ENCODE measurements around the gene DAG1.
"Not testable (repeated sequence)": the region's sequence is repeated elsewhere in the genome, so short reads cannot be mapped to it uniquely, and the experiment has no call there.

The DAG1 gene

DNA sequence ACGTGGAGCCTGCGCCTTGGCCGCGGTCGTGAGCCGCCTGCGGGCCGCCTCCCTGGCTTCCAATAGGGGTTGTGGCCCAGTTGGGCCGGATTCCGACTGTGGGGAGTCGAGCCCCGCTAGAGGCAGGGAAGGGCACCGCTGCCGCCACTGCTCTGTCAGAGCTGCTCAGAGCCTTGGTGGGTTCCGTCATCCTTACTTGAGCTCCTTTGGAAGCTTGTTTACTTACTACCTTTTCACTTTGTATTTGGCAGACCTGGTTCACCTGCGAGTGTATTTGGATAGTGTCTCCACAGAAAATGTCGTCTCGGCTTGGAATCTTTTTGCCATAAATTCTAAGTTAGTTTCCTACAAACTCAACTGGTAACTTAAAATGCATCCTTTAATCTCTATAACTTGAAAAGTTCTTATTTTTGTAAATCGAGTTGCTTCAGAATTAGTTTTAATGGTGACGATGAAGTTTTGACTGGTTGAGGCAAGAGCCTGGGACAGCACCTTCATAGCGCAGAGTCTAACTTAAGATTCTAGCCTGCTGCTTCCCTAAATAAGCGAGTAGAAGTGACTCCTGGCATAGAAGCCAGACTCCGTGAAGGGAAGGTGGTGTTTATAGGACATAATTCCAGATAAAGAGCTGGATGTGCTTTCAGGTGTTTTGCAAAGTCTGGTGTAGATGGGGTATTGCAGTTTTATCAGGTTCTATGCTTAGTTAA lies 800 bp downstream of the DAG1 start:
- peak; percentile 38 to 42 for DNase-seq

- DNase-seq, result no peak
Observed at GRCh38 chr3:49471856-49472495, 1.9 kb downstream of the DAG1 start.

- DNase-seq, result peak; percentile 78 to 84
Observed at GRCh38 chr3:49476563-49476962, 6.5 kb downstream of the DAG1 start.

DNA sequence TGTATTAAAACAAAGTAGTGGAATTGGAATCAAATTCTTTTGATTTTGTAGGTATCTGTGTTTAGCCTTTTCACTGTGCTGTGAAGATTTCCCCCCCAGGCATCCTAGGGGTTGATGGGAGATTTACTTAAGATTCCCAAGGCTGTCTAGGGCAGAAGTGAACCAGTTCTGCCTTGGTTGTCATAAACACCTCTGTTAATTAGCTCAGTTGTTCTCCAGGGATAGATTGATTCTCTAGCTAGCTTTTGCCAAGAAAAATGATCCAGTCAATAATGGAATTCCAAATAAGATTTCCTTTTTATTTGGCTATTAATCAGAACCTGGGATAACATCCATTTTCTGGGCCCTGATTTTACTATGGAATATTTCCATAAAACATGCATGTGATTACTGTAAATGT lies 12.7 kb downstream of the DAG1 start:
- DNase-seq, result no peak

- DNase-seq, result no peak
Observed at GRCh38 chr3:49484471-49484870, 14.4 kb downstream of the DAG1 start.

GRCh38 chr3:49489247-49489646 lies 19.2 kb downstream of the DAG1 start:
- DNase-seq, result no peak

- DNase-seq, result no peak
Observed at GRCh38 chr3:49492969-49493368, 22.9 kb downstream of the DAG1 start.

DNA sequence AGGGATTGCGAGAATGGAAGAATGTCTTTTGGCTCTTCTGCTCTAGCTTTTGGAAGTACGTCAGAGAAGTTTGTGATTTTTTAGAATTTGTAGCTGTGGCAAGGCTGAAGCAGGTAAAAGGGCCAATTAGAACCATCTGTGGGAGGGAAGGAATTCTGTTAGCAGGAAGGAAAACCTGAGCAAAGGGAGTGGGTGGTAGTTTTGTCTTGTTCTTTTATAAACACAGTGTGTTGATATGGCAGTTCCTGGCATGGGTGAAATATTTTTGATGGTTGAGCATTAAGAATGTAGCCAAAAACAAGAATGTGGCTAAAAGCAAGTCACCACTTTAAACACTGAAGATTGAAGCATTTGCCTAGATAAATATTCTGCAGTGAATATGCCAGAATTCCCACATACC lies 23.8 kb downstream of the DAG1 start:
- DNase-seq, result no peak

DNA sequence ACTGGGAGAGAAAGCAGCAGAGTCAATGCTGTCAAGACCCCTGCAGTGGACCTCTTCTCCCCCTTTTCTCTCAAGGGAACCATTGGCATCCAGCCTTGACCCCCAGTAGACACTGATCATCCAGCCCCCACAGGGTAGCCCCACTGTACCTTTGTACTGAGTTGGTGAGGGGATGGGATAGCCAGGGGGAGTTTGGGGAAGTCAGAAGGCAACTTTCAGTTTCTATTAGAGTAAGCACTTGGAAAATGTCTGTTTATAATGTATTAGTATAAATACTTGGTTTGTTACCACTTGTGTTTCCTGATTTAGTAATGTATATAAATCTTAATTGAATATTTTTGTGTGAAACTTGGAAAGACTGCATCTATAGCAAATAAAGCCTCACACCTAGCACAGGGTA lies 25.0 kb downstream of the DAG1 start:
- DNase-seq, result peak; percentile 19 to 51

GRCh38 chr3:49496845-49497244 lies 26.8 kb downstream of the DAG1 start:
- DNase-seq, result not testable (repeated sequence)

DNA sequence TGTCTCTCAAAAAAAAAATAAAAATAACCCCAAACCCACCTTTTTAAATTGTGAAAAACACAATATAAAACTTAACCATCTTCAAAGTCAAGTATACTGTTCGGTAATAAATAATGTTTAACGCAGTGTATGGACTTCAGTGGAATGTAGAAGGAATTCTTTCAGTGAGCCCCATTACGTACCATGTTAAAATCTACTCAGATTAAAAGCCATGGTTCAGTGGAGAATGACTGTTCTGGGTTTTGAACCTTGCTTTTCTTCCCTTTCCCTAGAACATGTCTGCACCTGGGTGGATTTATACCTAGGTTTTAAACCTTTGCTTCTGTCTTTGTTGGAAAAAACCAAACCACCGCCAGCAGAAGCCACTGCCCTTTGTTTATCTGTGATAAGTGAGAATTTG lies 27.5 kb downstream of the DAG1 start:
- no peak for DNase-seq

GRCh38 chr3:49498239-49498638 lies 28.2 kb downstream of the DAG1 start:
- no peak for DNase-seq

DNA sequence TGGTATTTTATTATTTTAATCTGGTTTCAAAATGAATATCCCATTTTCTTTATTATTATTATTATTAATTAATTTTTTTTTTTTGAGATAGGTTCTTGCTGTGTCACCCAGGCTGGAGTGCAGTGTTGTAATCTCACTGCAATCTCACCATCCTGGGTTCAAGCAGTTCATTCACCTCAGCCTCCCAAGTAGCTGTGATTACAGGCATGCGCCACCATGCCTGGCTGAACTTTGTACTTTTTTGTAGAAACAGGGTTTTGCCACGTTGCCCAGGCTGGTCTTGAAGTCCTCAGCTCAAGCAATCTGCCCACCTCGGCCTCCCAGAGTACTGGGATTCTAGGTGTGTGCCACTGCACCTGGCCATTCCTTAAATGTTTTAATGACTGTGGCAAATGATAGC lies 28.6 kb downstream of the DAG1 start:
- no peak for DNase-seq

DNA sequence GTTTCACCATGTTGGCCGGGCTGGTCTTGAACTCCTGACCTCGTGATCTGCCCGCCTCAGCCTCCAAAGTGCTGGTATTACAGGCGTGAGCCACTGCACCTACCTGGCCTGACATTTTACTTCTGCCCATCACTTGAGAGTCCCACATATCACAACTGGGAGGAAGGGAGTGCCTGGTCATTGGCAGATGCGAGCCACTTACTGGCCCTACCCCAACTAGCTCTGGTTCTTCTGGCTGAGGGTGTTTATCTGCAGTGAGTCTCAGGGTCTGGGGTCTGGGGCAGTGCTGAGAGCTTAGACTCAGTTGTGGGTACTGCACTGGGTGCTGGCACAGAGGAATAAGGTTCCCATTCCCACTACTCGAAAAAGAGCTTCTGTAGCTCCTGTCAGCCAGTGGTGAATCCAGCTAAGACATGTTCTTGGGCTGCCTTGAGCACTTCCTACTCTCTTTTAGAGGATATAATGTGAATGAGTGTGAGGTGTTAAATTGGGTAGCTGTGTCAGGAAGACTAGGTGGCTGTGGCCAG lies 30.2 kb downstream of the DAG1 start:
- DNase-seq, result no peak

DNA sequence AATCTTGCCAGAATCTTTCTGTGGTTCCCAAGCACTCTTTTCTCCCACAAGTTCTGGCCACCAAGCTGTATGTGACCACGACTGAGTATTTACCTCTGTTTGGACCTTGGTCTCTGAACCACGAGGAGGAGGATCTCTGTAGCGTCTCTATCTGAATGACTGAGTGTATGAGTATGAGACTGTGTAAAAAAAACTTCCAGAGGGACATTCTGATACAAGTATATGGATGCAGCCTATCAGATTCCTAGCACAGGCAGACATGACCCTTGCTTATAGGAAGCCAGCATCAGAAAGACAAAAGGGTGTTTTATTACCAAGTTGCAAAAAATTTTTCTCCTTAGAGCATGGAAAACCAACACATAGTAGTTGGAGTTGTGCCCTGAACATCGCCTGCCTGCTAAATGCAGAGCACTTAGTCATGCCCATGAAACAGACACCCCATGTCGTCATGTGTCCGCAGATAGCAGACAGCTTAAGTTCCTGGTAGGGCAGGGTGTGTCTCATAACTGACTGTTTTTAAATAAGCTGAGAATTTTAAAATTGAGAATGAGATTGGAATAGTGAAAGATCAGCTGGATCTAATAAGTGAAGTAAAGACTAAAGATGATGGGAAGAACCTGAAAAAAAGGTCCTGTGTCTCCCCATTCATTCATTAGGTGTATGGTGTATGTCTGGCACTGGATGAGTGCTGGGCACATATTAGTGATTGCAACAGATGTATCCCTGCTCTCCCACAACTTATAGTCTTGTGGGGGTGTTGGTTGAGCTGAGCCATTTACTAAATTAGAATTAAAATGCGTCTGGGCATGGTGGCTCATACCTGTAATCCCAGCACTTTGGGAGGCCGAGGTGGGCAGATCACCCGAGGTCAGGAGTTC lies 30.9 kb downstream of the DAG1 start:
- peak; percentile 88 to 90 for DNase-seq

DNA sequence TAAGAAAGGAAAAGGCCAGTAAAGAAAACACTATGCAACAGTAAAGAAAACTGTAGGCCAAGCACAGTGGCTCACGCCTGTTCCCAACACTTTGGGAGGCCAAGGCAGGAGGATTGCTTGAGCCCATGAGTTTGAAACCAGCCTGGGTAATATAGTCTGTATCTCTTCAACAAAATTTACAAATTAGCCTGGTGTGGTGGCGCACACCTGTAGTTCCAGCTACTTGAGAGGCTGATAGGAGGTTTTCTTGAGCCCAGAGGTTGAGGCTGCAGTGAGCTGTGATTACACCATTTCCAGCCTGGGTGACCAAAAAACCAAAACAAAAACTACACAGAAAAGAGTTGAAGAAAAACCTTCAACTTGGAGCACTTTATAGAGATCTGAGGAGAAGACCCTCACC lies 31.8 kb downstream of the DAG1 start:
- no peak for DNase-seq

DNA sequence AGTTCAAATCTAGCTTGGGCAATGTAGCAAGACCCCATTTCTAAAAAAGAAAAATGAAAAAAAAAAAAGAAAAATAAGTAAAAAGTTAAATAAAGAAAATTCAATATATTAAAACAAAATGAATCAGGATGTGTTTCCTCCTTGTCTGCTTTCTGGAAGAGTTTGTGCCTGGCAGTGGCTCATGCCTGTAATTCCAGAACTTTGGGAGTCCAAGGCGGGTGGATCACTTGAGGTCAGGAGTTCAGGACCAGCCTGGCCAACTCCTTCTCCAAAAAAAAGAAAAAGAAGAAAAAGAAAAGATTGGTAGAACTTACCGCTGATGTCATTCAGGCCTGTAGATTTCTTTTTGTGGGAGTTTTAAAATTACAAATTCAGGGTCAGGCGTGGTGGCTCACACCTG lies 36.8 kb downstream of the DAG1 start:
- DNase-seq, result no peak

DNA sequence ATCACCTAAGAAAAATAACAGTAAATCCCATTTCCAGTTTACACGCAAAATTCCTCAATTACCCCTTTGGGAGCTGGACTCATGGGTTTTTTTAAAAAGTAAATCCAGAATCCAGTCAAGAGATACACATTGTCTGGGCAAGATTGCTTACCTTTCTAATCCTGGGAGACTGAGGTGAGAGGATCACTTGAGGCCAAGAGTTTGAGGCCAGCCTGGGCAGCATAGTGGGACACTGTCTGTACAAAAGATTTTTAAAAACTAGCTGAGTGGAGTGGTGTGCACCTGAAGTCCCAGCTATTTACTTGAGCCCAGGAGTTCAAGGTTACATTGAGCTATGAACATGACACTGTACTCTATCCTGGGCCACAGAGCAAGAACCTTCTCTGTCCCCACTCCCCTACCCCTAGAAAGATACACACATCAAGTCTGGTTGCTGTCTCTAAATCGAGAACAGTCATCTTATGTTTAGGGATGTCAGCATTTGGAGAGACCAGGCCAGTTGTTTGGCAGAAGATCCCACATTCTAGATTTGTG lies 39.0 kb downstream of the DAG1 start:
- no peak for DNase-seq

- no peak for DNase-seq
Observed at GRCh38 chr3:49511639-49512038, 41.6 kb downstream of the DAG1 start.

- DNase-seq, result no peak
Observed at GRCh38 chr3:49512781-49513355, 42.8 kb downstream of the DAG1 start.

DNA sequence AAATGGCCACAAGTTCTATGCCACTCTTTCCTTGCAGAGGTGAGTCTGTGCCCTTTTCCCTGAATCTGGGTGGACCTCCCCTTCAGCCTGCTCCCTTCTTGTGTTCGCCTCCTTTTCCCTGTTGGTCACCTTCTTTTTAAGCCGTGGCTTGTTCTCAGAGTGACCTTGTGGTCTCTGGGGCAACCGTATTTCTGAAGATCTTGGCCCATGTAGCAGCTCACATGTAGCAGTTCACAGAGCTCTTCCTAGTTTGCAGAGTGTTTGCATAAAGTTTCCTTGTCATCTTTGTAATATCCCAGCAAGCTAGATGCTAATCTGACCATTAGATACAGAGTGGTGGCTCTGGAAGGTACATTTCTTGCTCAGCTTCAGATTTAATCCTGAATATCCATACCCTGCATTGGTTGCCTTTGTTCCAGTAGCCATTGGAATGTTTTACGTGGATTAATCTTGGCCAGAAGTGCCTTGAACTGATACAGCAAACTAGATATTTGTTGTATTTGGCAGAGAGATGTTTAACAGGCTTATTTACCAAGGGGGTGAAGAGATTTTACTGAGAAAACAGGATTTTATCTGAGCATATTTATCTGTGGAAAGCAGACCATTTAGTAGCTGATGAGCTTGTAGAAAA lies 43.5 kb downstream of the DAG1 start:
- no peak for DNase-seq

DNA sequence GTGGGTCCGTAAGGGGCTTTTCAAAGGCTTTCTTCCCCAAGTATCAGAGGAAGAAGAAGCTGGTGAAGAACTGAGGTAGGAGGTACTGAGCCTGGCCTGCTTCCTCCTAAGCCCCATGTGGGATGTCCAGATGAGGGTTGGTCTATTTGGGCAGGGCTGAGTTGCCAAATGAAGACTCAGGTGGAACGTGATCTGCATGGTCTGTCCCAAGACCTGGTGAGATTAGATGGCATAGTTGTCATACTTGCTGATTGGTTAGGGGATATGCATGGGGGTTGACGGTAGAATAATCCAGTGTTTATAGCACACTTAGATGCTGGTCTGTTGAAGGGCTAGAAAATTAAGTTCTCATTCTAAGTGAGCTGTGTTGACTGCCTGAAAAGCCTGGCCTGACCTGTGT lies 47.9 kb downstream of the DAG1 start:
- no peak for DNase-seq

Data from inflammatory macrophage (primary cell).